ENCODE results near the gene LCN2.

The LCN2 gene

GRCh38 chr9:128151309-128152132 lies 2.3 kb downstream of the LCN2 start:
- no peak for DNase-seq

DNA sequence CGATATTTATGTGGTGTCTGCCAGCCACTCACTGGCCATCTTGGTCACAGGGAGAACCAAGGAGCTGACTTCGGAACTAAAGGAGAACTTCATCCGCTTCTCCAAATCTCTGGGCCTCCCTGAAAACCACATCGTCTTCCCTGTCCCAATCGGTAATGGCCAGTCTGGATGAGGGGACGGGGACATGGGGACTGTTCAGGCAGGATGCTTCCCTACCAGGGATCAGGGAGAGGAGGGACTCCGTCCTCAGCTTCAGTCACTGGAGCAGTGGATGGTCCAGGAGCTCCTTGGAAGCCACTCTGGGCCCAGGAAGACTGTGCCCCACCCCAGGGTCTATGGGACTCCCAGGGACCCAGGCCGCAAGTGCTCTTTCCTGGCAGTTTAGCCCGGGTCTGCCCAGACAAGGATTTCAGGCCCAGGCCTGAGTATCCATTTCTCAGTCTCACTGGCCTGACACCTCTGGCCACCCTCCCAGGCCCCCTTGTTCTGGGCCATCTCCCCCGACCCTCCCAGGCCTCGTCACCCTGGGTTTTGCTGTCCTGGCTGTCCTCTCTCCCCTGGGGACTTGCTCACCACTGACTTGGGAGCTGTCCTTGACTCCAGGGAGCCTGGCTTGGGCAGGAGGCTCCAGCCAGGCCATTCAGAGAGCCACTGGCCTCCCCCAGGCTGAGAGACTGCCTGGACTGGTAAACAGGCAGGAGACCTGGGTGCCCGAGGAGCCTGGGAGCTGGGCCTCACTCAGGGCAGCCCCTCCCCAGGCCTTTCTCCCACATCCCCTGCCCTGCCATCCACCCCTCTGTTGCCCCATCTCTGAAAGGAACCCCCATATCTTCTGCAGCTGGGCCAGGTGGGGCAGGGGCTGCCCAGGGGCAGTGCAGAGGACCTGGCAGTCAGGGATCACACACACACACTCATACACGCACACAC lies 3.1 kb downstream of the LCN2 start:
- DNase-seq = no peak

DNA sequence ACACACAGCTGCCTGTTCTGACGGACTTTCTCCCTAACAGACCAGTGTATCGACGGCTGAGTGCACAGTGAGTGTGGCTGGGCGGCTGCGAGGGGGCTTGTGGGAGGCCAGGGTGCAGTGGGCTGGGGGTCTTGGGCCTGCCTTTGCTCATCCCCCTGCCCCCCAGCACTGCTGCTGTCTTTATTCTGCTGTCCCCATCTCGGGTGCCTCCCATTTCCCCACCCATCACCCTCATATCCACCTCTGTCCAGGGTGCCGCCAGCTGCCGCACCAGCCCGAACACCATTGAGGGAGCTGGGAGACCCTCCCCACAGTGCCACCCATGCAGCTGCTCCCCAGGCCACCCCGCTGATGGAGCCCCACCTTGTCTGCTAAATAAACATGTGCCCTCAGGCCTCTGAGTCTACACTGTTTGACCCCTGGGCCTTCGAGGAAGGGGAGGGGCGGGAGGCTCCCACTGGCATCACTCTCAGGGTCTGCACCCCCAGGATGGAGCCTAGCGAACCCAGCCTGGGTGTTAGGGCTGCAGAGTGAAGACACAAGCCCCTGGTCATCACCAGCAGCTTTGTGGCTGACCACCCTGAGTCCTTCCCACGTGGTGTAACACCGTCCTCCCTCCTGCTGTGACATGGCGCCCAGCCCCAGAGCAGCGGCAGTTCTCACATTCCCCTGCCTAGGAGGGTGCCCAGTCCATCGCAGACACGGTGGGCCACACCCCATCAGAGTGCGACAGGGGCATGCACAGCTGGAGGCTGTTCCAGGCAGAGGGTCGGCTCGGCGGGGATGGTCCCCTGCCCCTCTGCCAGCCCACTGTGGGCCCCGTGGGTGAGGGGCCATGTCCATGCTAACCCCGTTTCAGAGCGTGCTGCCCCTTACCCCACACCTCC lies 4.0 kb downstream of the LCN2 start:
- DNase-seq = no peak

DNA sequence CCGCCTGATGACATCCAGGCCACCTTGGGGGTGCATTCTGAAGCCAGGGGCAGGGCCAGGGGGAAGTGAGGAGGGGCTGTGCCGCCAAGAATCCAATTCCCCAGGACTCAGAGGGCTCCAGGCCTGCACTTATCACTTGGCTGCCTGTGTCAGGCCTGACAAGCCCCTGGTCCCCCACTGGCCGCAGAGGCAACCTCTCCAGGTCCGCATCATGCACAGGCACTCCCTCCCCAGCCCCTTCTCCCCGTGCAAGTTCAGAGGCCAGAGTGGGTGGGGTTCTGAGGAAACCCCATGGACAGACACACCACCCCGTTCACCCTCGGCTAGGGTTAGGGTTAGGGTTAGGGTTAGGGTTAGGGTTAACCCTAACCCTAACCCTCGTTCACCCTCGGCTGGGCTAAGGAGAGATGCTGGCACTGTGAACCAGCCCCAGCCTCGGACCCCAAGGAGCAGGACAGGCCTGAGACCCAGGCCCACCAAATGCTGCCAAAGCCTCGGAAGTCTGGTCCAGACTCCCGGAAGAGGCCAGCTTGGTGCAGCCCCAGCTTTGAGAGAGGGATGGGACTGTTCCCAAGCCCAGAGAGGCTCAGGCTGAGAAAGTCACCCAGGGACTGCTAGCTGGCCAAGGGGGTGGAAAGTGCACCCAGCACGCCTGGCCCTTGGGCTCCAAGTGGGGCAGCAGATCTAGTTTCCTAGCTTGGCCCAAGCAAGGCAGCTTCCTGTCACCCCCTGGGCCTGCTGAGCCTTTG lies 4.9 kb downstream of the LCN2 start:
- no peak for DNase-seq

DNA sequence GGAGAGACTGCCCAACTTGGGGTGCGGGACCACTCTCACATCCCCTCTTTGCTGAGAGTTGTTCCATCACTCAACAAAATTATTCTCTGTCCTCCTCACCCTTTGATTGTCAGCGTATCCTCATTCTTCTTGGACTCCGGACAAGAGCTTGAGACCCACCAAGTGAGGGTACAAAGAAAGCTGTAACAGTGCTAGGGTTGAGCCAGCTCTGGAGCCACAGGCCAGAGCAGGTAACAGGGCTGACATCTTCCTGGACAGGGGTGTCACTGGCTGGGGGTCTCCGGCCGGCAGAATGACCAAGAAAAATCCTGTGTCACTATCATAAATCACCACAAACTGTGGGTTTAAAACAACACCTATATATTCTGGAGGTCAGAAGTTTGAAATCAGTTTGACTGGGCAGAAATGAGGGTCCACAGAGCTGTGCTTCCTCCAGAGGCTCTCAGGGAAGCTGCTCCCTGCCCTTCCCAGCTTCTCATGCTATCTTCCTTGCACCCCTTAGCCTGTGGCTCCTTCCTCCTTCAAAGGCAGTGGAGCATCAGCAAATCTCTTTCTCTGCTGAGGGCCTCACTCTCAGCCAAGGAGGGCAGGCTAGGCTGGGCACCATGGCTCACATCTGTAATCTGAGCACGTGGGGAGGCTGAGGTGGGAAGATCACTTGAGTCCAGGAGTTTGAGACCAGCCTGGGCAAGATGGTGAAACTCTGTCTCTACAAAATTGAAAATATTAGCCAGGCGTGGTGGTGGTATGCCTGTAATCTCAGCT lies 6.7 kb downstream of the LCN2 start:
- no peak for DNase-seq

DNA sequence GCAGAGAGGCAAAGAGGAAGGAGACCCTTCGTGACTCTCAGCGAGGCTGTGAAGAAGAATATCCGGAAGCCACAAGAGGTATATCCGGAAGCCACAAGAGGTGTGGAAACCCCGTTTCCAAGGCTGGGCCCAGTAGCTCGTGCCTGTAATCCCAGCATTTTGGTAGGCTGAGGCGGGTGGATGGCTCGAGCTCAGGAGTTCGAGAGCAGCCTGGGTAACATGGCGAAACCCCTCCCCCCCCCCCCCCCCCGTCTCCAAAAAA lies 10.2 kb downstream of the LCN2 start:
- DNase-seq = no peak

DNA sequence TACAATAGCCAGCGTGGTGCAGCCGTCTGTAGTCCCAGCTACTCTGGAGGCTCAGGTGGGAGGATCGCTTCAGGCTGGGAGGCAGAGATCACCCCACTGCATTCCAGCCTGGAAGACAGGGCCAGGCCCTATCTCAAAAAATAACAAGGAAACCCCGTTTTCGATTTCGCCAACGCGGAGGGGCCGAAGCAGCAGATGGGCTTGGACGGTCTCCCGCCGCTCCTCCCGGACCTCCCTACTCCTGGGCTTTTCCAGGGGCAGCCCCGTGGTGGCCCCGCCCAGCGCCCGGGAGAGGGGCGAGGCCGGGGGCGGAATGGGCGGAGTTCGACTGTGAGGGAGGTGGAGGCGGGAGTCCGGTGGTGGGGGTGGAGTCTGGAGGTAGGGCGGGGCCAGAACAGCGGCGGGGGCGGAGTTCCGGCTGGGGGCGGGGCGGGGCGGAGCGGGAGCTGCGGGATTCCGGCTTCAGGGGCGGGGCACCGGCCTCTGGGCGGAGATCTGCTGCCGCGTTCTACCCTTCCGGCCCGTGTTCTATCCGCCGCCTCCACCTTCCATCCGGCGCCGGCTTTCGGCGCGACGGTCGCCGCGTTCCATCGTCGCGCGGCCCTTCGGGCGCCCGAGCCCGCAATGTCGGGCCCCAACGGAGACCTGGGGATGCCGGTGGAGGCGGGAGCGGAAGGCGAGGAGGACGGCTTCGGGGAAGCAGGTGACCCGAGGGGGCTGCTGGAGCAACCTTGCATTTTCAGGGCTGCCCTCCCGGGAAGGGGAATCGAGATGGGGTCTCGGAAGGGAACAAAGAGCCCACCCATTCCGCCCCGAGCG lies 10.7 kb downstream of the LCN2 start, which contains the start of gene BBLN:
TSS of gene BBLN (plus strand) at position 482 of the 819 bp plus-strand sequence. CDS start at position 625, 143 bp downstream.
- peak; percentile 98 for DNase-seq

GRCh38 chr9:128160603-128160987 lies 11.3 kb downstream of the LCN2 start:
- peak; percentile 45 for DNase-seq

DNA sequence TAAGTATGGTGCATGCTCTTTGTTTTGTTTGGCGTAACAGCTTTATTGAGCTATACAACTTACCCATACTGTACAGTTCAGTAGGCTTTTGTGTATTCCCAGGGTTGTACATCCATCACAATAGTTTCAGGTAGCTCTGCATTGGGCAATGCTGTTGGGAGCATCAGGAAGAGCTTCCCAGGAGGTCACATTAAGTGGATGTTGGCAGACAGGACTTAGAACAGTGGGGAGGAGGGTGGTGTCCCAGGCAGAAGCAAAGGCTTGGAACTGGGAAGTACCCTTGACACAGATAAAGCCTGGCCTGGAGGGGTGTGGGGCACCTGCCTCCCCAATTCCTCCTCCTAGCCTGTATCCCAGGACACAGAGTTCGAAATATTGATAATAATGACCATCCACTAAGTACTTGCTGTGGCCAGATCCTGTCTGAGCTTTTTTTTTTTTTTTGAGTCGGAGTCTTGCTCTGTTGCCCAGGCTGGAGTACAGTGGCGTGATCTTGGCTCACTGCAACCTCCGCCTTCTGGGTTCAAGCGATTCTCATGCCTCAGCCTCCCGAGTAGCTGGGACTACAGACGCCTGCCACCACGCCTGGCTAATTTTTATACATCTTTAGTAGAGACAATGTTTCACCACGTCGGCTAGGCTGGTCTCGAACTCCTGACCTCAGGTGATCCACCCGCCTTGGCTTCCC lies 12.1 kb downstream of the LCN2 start:
- DNase-seq = peak; percentile 14

DNA sequence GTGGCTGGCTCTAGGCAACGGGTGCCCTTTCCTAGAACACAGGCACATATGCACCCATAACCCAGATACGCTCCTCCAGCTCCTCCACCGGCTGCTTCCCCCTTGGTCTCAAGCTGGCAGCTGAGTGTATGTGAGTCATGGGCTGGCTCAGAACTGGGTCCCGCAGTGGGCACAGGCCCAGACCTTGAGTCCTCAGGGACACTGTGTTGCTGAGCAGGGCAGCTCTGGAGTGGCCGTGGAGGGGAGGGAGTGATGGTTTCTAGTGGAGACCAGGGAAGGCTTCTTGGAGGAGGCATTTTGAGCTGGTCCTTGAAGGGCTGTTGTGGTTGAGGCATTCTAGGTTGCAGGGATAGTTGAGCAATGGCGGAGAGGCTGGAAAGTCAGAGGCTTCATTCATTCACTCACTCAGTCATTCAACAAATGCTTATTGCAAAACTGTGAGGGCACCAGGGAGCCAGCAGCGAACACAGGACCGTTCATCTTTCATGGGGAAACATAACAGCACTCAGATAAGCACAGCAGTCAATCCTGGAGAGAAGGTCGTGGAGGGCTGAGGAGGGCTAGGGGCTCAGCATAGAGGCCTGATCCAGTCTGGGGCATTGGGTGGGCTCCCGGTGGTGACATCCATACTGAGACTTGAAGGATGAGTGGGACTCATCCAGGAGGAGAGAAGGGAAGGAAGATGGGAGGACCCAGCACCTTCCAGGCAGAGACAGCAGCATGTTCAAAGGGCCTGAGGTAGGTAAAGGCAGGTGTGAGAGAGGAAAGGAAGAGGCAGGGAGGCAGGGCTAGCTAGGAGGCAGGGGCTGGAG lies 13.2 kb downstream of the LCN2 start:
- DNase-seq = no peak

GRCh38 chr9:128163027-128163515 lies 13.8 kb downstream of the LCN2 start:
- DNase-seq = no peak

DNA sequence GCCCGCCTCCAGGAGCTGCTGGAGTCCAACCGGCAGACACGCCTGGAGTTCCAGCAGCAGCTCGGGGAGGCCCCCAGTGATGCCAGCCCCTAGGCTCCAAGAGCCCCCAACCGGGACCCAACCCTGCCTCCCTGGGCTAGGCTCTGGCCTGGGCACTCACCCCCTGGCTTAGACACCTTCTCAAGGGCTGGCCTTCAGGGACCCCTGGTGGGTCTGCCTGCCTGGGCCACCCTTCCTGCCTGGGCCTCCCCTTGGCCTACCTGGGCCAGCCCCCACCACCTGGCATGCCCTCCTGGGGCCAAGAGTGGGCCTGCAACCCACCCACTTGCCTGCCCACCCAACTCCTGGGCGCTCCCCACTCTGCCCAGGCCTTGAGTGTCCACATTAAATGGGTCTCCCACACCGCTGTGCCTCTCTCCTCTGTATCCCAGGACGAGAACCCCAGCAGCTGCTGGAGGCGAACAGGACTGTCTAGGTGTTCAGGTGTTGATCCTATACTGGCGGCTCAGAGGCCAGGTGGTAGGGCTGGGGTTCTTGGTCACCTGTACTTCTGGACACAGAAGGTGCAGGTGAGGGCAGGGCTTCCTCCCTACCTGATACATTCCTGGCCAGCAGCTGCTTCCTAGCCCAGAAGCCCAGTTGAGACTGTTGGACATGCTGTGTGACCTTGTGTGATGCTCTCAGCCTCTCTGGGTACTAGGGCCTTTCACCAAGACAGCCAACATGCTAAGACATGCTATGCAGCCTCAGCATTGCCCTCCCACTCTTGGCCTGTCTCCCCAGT lies 14.5 kb downstream of the LCN2 start:
- DNase-seq = no peak

- no peak for DNase-seq
These were observed 15.1 kb downstream of the LCN2 start for GRCh38 chr9:128164307-128164885.

GRCh38 chr9:128166169-128166568 lies 16.9 kb downstream of the LCN2 start:
- DNase-seq = no peak

DNA sequence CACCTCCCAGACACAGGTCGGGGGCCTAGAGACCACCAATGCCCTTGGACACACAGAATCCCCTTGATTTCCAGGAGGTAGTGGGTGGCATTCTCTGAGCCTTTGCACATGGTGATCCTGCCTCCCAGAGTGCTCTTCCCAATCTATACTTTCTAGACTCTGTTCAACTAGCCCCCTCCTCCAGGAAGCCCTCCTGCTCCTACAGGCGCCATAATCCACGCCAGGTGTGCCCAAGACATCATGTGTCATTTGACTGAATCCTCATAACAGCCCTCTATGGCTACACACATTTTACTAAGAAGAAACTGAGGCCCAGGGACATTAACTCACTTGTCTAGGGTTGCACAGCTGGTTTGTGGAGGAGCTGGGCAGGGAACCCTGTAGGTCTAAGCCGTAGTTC lies 18.0 kb downstream of the LCN2 start:
- no peak for DNase-seq

GRCh38 chr9:128168731-128169308 lies 19.6 kb downstream of the LCN2 start:
- no peak for DNase-seq

- peak; percentile 62 for DNase-seq
These were observed 20.2 kb downstream of the LCN2 start for GRCh38 chr9:128169492-128169891.
